NB4 (cell line): ENCODE measurements around the gene ADGRL3.
"Not testable (repeated sequence)": the region's sequence is repeated elsewhere in the genome, so short reads cannot be mapped to it uniquely, and the experiment has no call there.

Source experiments
- DNase-seq: peaks from one replicate; pipeline ENCODE4 v3.0.0; 2010; ENCODE audit warnings: low read depth
- H3K4me3 ChIP-seq: one replicate; pipeline ENCODE4 v1.5.1; 2011; ENCODE audit warnings: mild to moderate bottlenecking, low read depth, low read length, moderate library complexity
- CTCF ChIP-seq: IDR thresholded peaks from one replicate; pipeline ENCODE4 v1.5.1; 2012; ENCODE audit warnings: low read depth, low read length
- MAX ChIP-seq: IDR thresholded peaks from 2 replicates; pipeline ENCODE4 v1.6.1; 2011; ENCODE audit warnings: low read depth, low read length
- MYC ChIP-seq: IDR thresholded peaks from 2 replicates; pipeline ENCODE4 v1.6.1; 2011; ENCODE audit warnings: low read depth, low read length
- POLR2A ChIP-seq: IDR thresholded peaks from 2 replicates; pipeline ENCODE4 v1.6.1; 2011; ENCODE audit warnings: mild to moderate bottlenecking; ENCODE audit not compliant: insufficient read length; ENCODE audit errors: extremely low read depth

The ADGRL3 gene

GRCh38 chr4:61201961-61202637 lies 2.0 kb downstream of the ADGRL3 start:
- H3K4me3 ChIP-seq = no peak overlapping the region
- TF ChIP-seq POLR2A (no peak), MYC (no peak), CTCF (no peak), MAX (no peak)
- no peak for DNase-seq

GRCh38 chr4:61202638-61203435 lies 2.7 kb downstream of the ADGRL3 start:
- TF ChIP-seq POLR2A = no peak
- no peak for TF ChIP-seq CTCF
- no peak for TF ChIP-seq MAX
- TF ChIP-seq MYC = no peak
- H3K4me3 ChIP-seq = no peak overlapping the region
- DNase-seq = no peak

GRCh38 chr4:61203436-61203790 lies 3.3 kb downstream of the ADGRL3 start:
- no peak for DNase-seq
- TF ChIP-seq MAX (no peak), CTCF (no peak), POLR2A (no peak)
- H3K4me3 ChIP-seq = no peak overlapping the region

GRCh38 chr4:61204353-61205060 lies 4.4 kb downstream of the ADGRL3 start:
- no peak for DNase-seq
- TF ChIP-seq CTCF (no peak), MYC (no peak), POLR2A (no peak), MAX (no peak)
- no peak overlapping the region for H3K4me3 ChIP-seq

GRCh38 chr4:61205066-61205465 lies 4.9 kb downstream of the ADGRL3 start:
- DNase-seq = no peak

GRCh38 chr4:61207156-61207555 lies 7.0 kb downstream of the ADGRL3 start:
- H3K4me3 ChIP-seq, DNase-seq: not testable (repeated sequence)

More at GRCh38 chr4:61205066-61205465, 4.9 kb downstream of the ADGRL3 start:
- no peak overlapping the region for H3K4me3 ChIP-seq
- TF ChIP-seq CTCF (no peak), POLR2A (no peak), MAX (no peak), MYC (no peak)
